HepG2 (cell line): ENCODE measurements around the gene ARMC3. TPM values are rescaled to one million over a fixed set of nuclear protein-coding genes. Genes with fewer than 3 reads are reported as not detected.

Experiments used
- ATAC-seq: fragments of 200-7000 bp; cut with Tn5 transposase; 3 replicates; pipeline ENCODE4 v1.9.1; 2020; ENCODE audit warnings: mild to moderate bottlenecking, moderate library complexity
- BruUV-seq: library from RNA; stranded (reverse); fragments of 400-500 nt; replicated peaks from 2 replicates; lab custom pipeline; 2021; lab: Mats Ljungman, UMichigan
- CTCF ChIA-PET: fragments of 300-600 bp; formaldehyde crosslinking; extraction: SDS; loops from one replicate; lab custom pipeline; 2021; ENCODE audit warnings: low total read pairs, inconsistent platforms, low intra/inter-chr PET ratio; lab: Yijun Ruan, JAX
- POLR2A ChIA-PET: fragments of 350-600 bp; sonication (Branson Sonifier 250); formaldehyde crosslinking; loops from one replicate; lab custom pipeline; 2020; ENCODE audit warnings: antibody characterized with exemption, inconsistent platforms; lab: Yijun Ruan, JAX
- DNase-seq: peaks from one replicate; pipeline ENCODE4 v3.0.0-alpha.2; 2015; ENCODE audit warnings: low spot score
- FAIRE-seq: peaks from 3 replicates; lab custom pipeline; 2011; peaks lifted over from hg19 to GRCh38; lab: Jason Lieb, UNC
- H2AFZ ChIP-seq: one replicate; pipeline ENCODE4 v1.6.1; 2011; ENCODE audit warnings: low read length, inconsistent platforms
- H3K27ac ChIP-seq: fragments of 300-600 bp; 3 replicates; pipeline ENCODE4 v1.8.0; 2011; ENCODE audit warnings: mixed run types, mild to moderate bottlenecking, mixed read lengths, low read length, inconsistent platforms; ENCODE audit not compliant: insufficient read depth; ENCODE audit errors: extremely low read length
- H3K27me3 ChIP-seq, 2 experiments: fragments of 200-600 bp in 1 of 2; 2 replicates in 1 of 2; 3 replicates in 1 of 2; pipeline versions ENCODE4 v1.6.0 to v1.8.0; 2011; ENCODE audit warnings: low read length in 2 of 2, mild to moderate bottlenecking in 2 of 2, moderate library complexity in 2 of 2, inconsistent platforms in 1 of 2; ENCODE audit not compliant: insufficient read depth in 2 of 2, control insufficient read depth in 1 of 2
- H3K36me3 ChIP-seq, 2 experiments: fragments of 200-600 bp in 1 of 2; replicated peaks in 1 of 2; 2 replicates in 1 of 2; 3 replicates in 1 of 2; pipeline versions ENCODE4 v1.5.1 to v1.8.0; 2011; ENCODE audit warnings: low read length in 2 of 2, inconsistent platforms in 1 of 2; ENCODE audit not compliant: insufficient read depth in 2 of 2, control insufficient read depth in 1 of 2
- H3K4me1 ChIP-seq: 2 replicates; pipeline ENCODE4 v1.5.1; 2012; ENCODE audit warnings: low read length, inconsistent platforms; ENCODE audit not compliant: insufficient read depth
- H3K4me2 ChIP-seq: 2 replicates; pipeline ENCODE4 v1.6.0; 2011; ENCODE audit warnings: low read depth, low read length, inconsistent platforms
- H3K4me3 ChIP-seq, 3 experiments: fragments of 200-600 bp in 1 of 3; sonication (generic), shearing (Covaris generic) in 1 of 3; replicated peaks in 1 of 3; 2 replicates each; pipeline ENCODE4 v1.5.1; 2011 to 2016; ENCODE audit warnings: low read length in 3 of 3, inconsistent platforms in 2 of 3, low read depth in 2 of 3, mild to moderate bottlenecking in 2 of 3, control low read depth in 1 of 3, mixed read lengths in 1 of 3; ENCODE audit not compliant: insufficient read depth in 1 of 3
- H3K79me2 ChIP-seq: one replicate; pipeline ENCODE4 v1.6.1; 2011; ENCODE audit warnings: low read length, inconsistent platforms; ENCODE audit not compliant: insufficient read depth
- H3K9ac ChIP-seq: 2 replicates; pipeline ENCODE4 v1.6.0; 2011; ENCODE audit warnings: mild to moderate bottlenecking, low read depth, low read length, inconsistent platforms; ENCODE audit not compliant: insufficient read depth
- H3K9me3 ChIP-seq: 2 replicates; pipeline ENCODE4 v1.5.1; 2012; ENCODE audit warnings: mild to moderate bottlenecking, low read length
- H4K20me1 ChIP-seq: 2 replicates; pipeline ENCODE4 v1.6.0; 2011; ENCODE audit warnings: inconsistent platforms, mild to moderate bottlenecking, low read length, moderate library complexity; ENCODE audit not compliant: insufficient read depth
- ARNT2 ChIP-seq: sonication (generic); formaldehyde crosslinking; IDR thresholded peaks from 2 replicates; pipeline ENCODE4 v1.8.0; 2022; ENCODE audit warnings: mild to moderate bottlenecking, low read depth, missing genetic modification reagents, moderate library complexity
- HNRNPLL ChIP-seq: fragments of 200-400 bp; formaldehyde crosslinking; IDR thresholded peaks from 2 replicates; pipeline ENCODE4 v1.6.1; 2017; ENCODE audit warnings: mild to moderate bottlenecking, low read depth, low read length; ENCODE audit not compliant: poor library complexity, severe bottlenecking
- KMT2A ChIP-seq: sonication (generic); formaldehyde crosslinking; IDR thresholded peaks from 2 replicates; pipeline ENCODE4 v1.4.0; 2020; ENCODE audit warnings: missing genetic modification reagents
- NAIF1 ChIP-seq: sonication (generic); formaldehyde crosslinking; IDR thresholded peaks from 2 replicates; pipeline ENCODE4 v1.5.0; 2020; ENCODE audit warnings: mild to moderate bottlenecking, missing genetic modification reagents, borderline replicate concordance
- ZBTB38 ChIP-seq: sonication (generic); formaldehyde crosslinking; IDR thresholded peaks from 2 replicates; pipeline ENCODE4 v1.5.1; 2020; ENCODE audit warnings: mild to moderate bottlenecking, missing genetic modification reagents
- ZNF326 ChIP-seq: sonication (generic); formaldehyde crosslinking; IDR thresholded peaks from 2 replicates; pipeline ENCODE4 v1.4.0; 2020; ENCODE audit warnings: missing genetic modification reagents, borderline replicate concordance
- ZNF503 ChIP-seq: sonication (generic); formaldehyde crosslinking; IDR thresholded peaks from 2 replicates; pipeline ENCODE4 v1.4.0; 2020; ENCODE audit warnings: missing genetic modification reagents
- ZNF670 ChIP-seq: sonication (generic); formaldehyde crosslinking; IDR thresholded peaks from 2 replicates; pipeline ENCODE4 v1.8.0; 2022; ENCODE audit warnings: mild to moderate bottlenecking, missing genetic modification reagents, borderline replicate concordance
- ZUFSP ChIP-seq: sonication (generic); formaldehyde crosslinking; IDR thresholded peaks from 2 replicates; pipeline ENCODE4 v1.9.0; 2021; ENCODE audit warnings: missing genetic modification reagents, mild to moderate bottlenecking, borderline replicate concordance
- WGBS: methylation state at CpG from one replicate; pipeline ENCODE4 v1.1.6; 2017; ENCODE audit warnings: low lambda C conversion rate; 5-methylcytosine and 5-hydroxymethylcytosine counted together
- in situ Hi-C: cut with HindIII; loops from 2 replicates; pipeline ENCODE4 v1.10.0; 2017; ENCODE audit warnings: low pct_unique_long_range_greater_than_20kb; ENCODE audit not compliant: extremely low pct_ligation_motif_present
- intact Hi-C: fragments of 100-400 bp; cut with micrococcal nuclease; formaldehyde crosslinking; loops from one replicate; pipeline ENCODE4 v1.10.0; 2022; ENCODE audit not compliant: unreplicated experiment
- polyA plus RNA-seq, 8 experiments: library from polyadenylated mRNA; depleted of rRNA in 3 of 8; stranded (reverse) in 7 of 8; unstranded in 1 of 8; fragments of >200 nt; fragmentation: Illumina TruSeq in 4 of 8; extraction: Trizol in 4 of 8; gene quantifications; 2 replicates each; pipeline versions ENCODE4 v1.2.1 to v1.2.3, GENCODE V29; 2011 to 2016; ENCODE audit warnings: low read depth in 4 of 8, missing spikeins in 1 of 8, mixed read lengths in 1 of 8; ENCODE audit not compliant: insufficient read depth in 1 of 8
- total RNA-seq, 5 experiments: library from RNA; depleted of rRNA; stranded (reverse); fragments of >200 nt; fragmentation: Illumina TruSeq; extraction: Trizol; gene quantifications; 2 replicates each; pipeline ENCODE4 v1.2.3, GENCODE V29; 2016; ENCODE audit warnings: low read depth in 1 of 5

The ARMC3 gene
- total and polyA plus RNA-seq, 2 of the 13 experiments (the other 11 are each of a cell fraction or from before 2014, with no cell fraction given) = not detected

- intact Hi-C loops = loop anchor here (5.0 kb wide), 1 partner anchor 1065 kb away; the partner anchor contains the start of gene DNAJC1
- Histone ChIP-seq H3K36me3 (no peaks in the 10 kb centered on the region), H3K27me3 (0 out of 5 replicates have a peak, but pooled peaks cover 0 to 5% of the 10 kb centered on the region in 2 experiments), H3K27ac (no peak overlapping the region), H3K4me2 (no peak overlapping the region), H3K4me1 (no peaks in the 10 kb centered on the region; the same call in 1 of the 2 replicates), H3K79me2 (no peaks in the 10 kb centered on the region), H3K9ac (no peak overlapping the region), H4K20me1 (no peaks in the 10 kb centered on the region), H3K9me3 (no peaks in the 10 kb centered on the region), H3K4me3 (no peak overlapping the region), H2AFZ (no peak overlapping the region)
- ChIA-PET POLR2A (no interaction called here), CTCF (interaction anchor here (1.3 kb wide), 1 partner anchor 1075 kb away, joined by 5 read pairs; no protein-coding TSS in a partner anchor)
- TF ChIP-seq ZNF326 (no peak), ZUFSP (CRISPR knock-in tag) (no peak), KMT2A (CRISPR knock-in tag) (no peak), ZNF670 (CRISPR knock-in tag) (no peak), NAIF1 (no peak), HNRNPLL (no peak), ZNF503 (CRISPR knock-in tag) (no peak), ZBTB38 (CRISPR knock-in tag) (no peak), ARNT2 (no peak)
- no peak for DNase-seq
- no peak for FAIRE-seq
- BruUV-seq = no TSS peak
- ATAC-seq = no peak
- in situ Hi-C loops = loop anchor here (5.0 kb wide), 1 partner anchor 1075 kb away; no protein-coding TSS in a partner anchor
- WGBS = 45% methylated on average over 12 of the region's 12 CpGs
Measured at GRCh38 chr10:23067337-23067736, 139.5 kb downstream of the ARMC3 start.
